Adrenal gland (tissue), 12 donors: ENCODE data around the gene SPPL2A. TPM values are rescaled to one million over a fixed set of nuclear protein-coding genes. Genes with fewer than 3 reads are reported as not detected.
"Not testable (repeated sequence)": the region's sequence is repeated elsewhere in the genome, so short reads cannot be mapped to it uniquely, and the experiment has no call there.

ENCODE experiments used
- DNase-seq, 7 donors: peaks; one replicate each; pipeline ENCODE4 v3.0.0-alpha.2; 2019 to 2020
- H3K27ac ChIP-seq, 5 donors: fragments of 200-600 bp; sonication (generic) in 4 of 5; 1 replicate in 3 of 5; 2 replicates in 2 of 5; pipeline versions ENCODE4 v1.5.1 to v1.8.0; 2016 to 2020; ENCODE audit warnings: mild to moderate bottlenecking in 1 of 5
- H3K27me3 ChIP-seq: fragments of 200-600 bp; 2 replicates; pipeline ENCODE4 v1.8.0; 2021
- H3K36me3 ChIP-seq, 2 donors: fragments of 200-600 bp; replicated peaks in 1 of 2; 1 replicate in 1 of 2; 2 replicates in 1 of 2; pipeline versions ENCODE4 v1.5.1 to v1.8.0; 2018 to 2022
- H3K4me1 ChIP-seq, 2 donors: fragments of 200-600 bp; replicated peaks in 1 of 2; 1 replicate in 1 of 2; 2 replicates in 1 of 2; pipeline versions ENCODE4 v1.5.1 to v1.8.0; 2018 to 2021
- H3K4me3 ChIP-seq, 4 donors: fragments of 200-600 bp; sonication (generic) in 3 of 4; one replicate each; pipeline ENCODE4 v1.5.1; 2016 to 2018
- H3K9me3 ChIP-seq, 3 donors: fragments of 200-600 bp; sonication (generic) in 1 of 3; replicated peaks in 1 of 3; 1 replicate in 2 of 3; 2 replicates in 1 of 3; pipeline versions ENCODE4 v1.5.1 to v1.8.0; 2016 to 2021
- POLR2A ChIP-seq, 2 donors: fragments of 450-650 bp; IDR thresholded peaks; one replicate each; pipeline ENCODE4 v1.6.1; 2017; ENCODE audit warnings: antibody characterized with exemption in 2 of 2, mild to moderate bottlenecking in 2 of 2, moderate library complexity in 1 of 2
- WGBS, 4 donors: extraction: QIAGEN DNeasy Blood & Tissue Kit in 2 of 4; methylation state at CpG; one replicate each; pipeline versions ENCODE4 v1.1.5 to v1.1.7; 2013 to 2017; 5-methylcytosine and 5-hydroxymethylcytosine counted together
- intact Hi-C, 2 donors: fragments of 100-400 bp; cut with DNase I; formaldehyde crosslinking; loops; one replicate each; pipeline versions ENCODE4 v1.14.1 to v1.15.0; 2022 to 2023
- polyA plus RNA-seq, 3 donors: library from polyadenylated mRNA; stranded (reverse); fragments of 200-250 nt in 2 of 3; fragments of 350-450 nt in 1 of 3; fragmentation: Illumina TruSeq in 1 of 3; extraction: RNeasy Lipid Tissue Mini Kit (QIAGEN cat#74804) in 1 of 3; gene quantifications; one replicate each; pipeline ENCODE4 v1.2.3, GENCODE V29; 2013 to 2014
- total RNA-seq, 9 donors: library from RNA; depleted of rRNA in 4 of 9; stranded (reverse); fragments of >200 nt in 4 of 9; fragments of 120-200 nt in 1 of 9; fragmentation: NEBNext Ultra II Directional in 1 of 9; extraction: Animal tissue kit (Norgen Biotek cat#: 25700) in 1 of 9; gene quantifications; one replicate each; pipeline versions ENCODE4 v1.1.0 to v1.2.4, GENCODE V29; 2013 to 2023
- TF ChIP-seq, protein P1 (sequence below), 6 experiments: fragments of 450-650 bp in 4 of 6; fragments of 200-600 bp in 2 of 6; sonication (generic) in 1 of 6; IDR thresholded peaks; 1 replicate in 5 of 6; 2 replicates in 1 of 6; pipeline versions ENCODE4 v1.5.1 to v1.8.0; 2016 to 2021; ENCODE audit warnings: antibody characterized with exemption in 6 of 6, mild to moderate bottlenecking in 2 of 6, moderate library complexity in 1 of 6
- donor health status: healthy with polysubstance abuse.
- donor health status: Bipolar disorder and iron deficiency.
- donor health status: DM: yes; HTN: yes; CAD: no.
- donor health status: DM: no; HTN: no; CAD: no.
- donor health status: DM: no; HTN: no; CAD: no.
- donor health status: DM: yes; HTN: yes; CAD: no.

The SPPL2A gene
- total and polyA plus RNA-seq, 12 donors: 23.3 to 378 (median 127) TPM

DNA sequence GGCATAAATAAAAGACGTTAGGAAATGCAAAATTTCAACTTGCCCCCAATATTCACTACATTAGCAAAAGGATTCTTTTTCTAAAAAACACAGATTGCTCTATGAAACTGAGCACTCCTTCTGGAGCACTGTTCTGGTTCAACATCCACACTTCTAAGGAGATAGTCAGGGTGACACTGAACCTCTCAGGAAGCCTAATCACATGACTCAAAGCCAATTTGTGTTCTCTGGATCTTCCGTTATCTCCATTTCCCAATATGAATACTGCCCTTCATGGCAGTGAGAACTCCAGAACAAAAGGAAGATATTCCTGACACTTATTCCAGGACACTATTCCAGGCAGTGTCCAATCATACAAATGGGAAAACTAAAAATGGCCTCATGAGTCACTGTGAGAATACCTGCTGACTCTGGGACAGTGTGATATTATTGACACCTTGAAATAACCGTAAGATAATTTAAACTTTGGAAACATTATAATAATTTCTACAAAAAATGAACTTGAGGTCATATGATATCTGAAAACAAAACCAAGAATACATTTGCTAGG, 57.6 kb downstream of the SPPL2A start:
- TF ChIP-seq, protein P1, sequence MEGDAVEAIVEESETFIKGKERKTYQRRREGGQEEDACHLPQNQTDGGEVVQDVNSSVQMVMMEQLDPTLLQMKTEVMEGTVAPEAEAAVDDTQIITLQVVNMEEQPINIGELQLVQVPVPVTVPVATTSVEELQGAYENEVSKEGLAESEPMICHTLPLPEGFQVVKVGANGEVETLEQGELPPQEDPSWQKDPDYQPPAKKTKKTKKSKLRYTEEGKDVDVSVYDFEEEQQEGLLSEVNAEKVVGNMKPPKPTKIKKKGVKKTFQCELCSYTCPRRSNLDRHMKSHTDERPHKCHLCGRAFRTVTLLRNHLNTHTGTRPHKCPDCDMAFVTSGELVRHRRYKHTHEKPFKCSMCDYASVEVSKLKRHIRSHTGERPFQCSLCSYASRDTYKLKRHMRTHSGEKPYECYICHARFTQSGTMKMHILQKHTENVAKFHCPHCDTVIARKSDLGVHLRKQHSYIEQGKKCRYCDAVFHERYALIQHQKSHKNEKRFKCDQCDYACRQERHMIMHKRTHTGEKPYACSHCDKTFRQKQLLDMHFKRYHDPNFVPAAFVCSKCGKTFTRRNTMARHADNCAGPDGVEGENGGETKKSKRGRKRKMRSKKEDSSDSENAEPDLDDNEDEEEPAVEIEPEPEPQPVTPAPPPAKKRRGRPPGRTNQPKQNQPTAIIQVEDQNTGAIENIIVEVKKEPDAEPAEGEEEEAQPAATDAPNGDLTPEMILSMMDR (IDR thresholded peaks at IDR 0.05): no peak

DNA sequence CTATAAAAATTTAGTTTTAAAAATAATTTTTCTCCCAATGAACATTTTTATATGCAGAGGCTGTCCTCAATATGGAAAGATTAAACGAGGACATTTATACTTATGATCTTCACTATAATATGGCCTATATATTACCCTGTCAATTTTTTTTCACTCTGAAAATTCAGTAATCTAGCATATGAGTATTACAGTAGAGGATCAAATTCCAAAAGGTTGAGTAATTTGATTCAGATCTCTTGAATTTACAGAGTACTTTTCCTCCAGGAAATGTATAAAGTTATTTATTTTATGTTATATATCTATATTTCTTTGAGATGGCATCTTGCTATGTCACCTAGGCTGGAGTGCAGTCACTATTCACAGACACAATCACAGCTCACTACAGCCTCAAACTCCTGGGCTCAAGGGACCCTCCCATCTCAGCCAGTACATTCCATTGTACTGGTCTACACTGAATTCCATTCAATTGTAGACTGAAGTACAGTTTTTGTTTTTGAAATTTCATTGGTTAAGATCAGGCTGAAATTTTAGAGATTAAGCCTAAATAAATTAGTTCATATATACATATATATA, 62.7 kb downstream of the SPPL2A start:
- DNase-seq: no peak
- Histone ChIP-seq H3K27me3 (no peaks in the 10 kb centered on the region), H3K4me1 (no peaks in the 10 kb centered on the region), H3K27ac (no peak overlapping the region), H3K4me3 (no peak overlapping the region), H3K36me3 (peaks cover 0 to 3% of the 10 kb centered on the region in 2 donors), H3K9me3 (no peaks in the 10 kb centered on the region)
- TF ChIP-seq POLR2A (IDR thresholded peaks at IDR 0.05): no peak
- TF ChIP-seq, protein P1 (IDR thresholded peaks at IDR 0.05): no peak
- intact Hi-C loops: no loop called here
- WGBS, 4 donors: 83 to 88% (median 86%) methylated on average over 1 of the region's 1 CpG

More for the DNA sequence above, 57.6 kb downstream of the SPPL2A start:
- Histone ChIP-seq H3K27me3 (no peaks in the 10 kb centered on the region), H3K27ac (no peak overlapping the region), H3K9me3 (no peaks in the 10 kb centered on the region), H3K4me3 (no peak overlapping the region), H3K4me1 (no peaks in the 10 kb centered on the region), H3K36me3 (peaks cover 0 to 3% of the 10 kb centered on the region in 2 donors)
- WGBS, 4 donors: 91 to 94% (median 92%) methylated on average over 3 of the region's 3 CpGs
- intact Hi-C loops: no loop called here
- no peak for DNase-seq

DNA sequence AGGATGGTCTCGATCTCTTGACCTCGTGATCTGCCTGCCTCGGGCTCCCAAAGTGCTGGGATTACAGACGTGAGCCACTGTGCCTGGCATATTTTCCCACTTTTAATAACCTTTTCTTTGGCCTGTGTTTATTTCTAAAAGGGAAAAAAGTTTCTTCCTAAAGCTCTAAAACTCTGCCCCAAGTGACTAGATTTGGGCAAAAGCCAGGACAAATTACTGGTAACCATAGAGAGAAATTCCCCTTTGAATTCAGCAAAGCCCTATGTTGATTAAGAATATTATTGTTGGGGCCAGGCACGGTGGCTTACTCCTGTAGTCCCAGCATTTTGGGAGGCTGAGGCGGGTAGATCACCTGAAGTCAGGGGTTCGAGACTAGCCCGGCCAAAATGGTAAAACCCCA, 67.4 kb downstream of the SPPL2A start:
- 79 to 91% (median 88%) methylated on average over 8 of the region's 8 CpGs for WGBS, 4 donors
- Histone ChIP-seq H3K27ac (no peak overlapping the region), H3K36me3 (no peaks in the 10 kb centered on the region), H3K4me3 (no peak overlapping the region), H3K9me3 (no peaks in the 10 kb centered on the region), H3K27me3 (no peaks in the 10 kb centered on the region), H3K4me1 (no peaks in the 10 kb centered on the region)
- DNase-seq: no peak
- TF ChIP-seq, protein P1 (IDR thresholded peaks at IDR 0.05): no peak
- no peak for TF ChIP-seq POLR2A (IDR thresholded peaks at IDR 0.05)
- intact Hi-C loops: loop anchor here in 1 of 2 donors (10.0 kb wide), 1 partner anchor 57 kb away; no protein-coding TSS in a partner anchor

DNA sequence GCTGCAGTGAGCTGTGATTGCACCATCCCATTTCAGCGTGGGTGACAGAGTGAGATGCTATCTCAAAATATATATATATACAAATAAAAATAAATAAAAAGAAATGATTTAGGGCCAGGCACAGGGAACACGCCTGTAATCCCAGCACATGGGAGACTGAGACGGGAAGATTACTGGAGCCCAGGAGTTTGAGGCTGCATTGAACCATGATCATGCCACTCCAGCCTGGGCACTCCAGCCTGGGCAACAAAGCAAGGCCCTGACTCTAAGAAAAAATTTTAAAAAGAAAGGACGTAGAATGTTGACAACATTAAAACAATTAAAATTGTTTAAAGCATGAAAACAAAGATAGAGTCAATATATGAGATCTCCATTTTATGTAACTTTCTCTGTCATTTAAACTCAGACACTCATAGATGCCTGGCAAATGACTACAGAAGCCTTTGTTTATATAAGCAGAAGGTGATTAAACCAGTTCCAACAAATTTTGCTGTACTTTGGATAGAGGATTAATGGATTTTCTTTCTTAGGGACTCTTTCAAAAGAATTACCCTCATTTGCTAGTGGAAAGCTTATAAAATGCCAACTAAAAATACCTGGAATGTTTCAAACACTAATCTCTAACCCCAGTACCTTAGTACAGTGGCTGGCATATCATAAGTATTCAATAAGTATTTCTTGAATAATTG, 68.3 kb downstream of the SPPL2A start:
- Histone ChIP-seq H3K4me1 (no peaks in the 10 kb centered on the region), H3K36me3 (no peaks in the 10 kb centered on the region), H3K27ac (no peak overlapping the region), H3K4me3 (no peak overlapping the region), H3K9me3 (no peaks in the 10 kb centered on the region), H3K27me3 (no peaks in the 10 kb centered on the region)
- intact Hi-C loops: loop anchor here in 1 of 2 donors (10.0 kb wide), 1 partner anchor 58 kb away; no protein-coding TSS in a partner anchor
- no peak for TF ChIP-seq POLR2A (IDR thresholded peaks at IDR 0.05)
- TF ChIP-seq, protein P1 (IDR thresholded peaks at IDR 0.05): no peak
- no peak for DNase-seq
- WGBS, 4 donors: 85 to 94% (median 88%) methylated on average over 4 of the region's 4 CpGs

DNA sequence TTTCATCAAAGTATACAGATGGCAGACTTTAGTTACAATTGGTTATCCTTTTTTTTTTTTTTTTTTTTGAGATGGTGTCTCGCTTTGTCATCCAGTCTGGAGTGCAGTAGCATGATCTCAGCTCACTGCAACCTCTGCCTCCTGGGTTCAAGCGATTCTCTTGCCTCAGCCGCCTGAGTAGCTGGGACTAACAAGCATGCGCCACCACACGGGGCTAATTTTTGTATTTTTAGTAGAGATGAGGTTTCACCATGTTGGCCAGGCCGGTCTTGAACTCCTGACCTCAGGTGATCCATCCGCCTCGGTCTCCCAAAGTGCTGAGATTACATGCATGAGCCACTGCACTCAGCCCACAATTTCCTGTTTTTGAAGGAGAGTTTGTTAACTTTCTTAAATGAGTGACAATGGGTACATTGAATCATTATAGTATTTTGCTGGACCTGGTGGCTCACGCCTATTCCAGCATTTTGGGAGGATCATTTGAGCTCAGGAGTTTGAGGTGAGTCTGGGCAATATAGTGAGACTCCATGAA, 70.8 kb downstream of the SPPL2A start:
- DNase-seq, H3K36me3 ChIP-seq, H3K4me1 ChIP-seq, H3K9me3 ChIP-seq, H3K4me3 ChIP-seq, H3K27me3 ChIP-seq, H3K27ac ChIP-seq: not testable (repeated sequence)
- intact Hi-C loops: loop anchor here in 1 of 2 donors (10.0 kb wide), 1 partner anchor 60 kb away; no protein-coding TSS in a partner anchor
- 91 to 97% (median 94%) methylated on average over 9 of the region's 9 CpGs for WGBS, 4 donors
